HepG2 (cell line): ENCODE results near the gene ATP23. TPM values are rescaled to one million over a fixed set of nuclear protein-coding genes. Genes with fewer than 3 reads are reported as not detected.
A peak's percentile ranks its signal among the peaks of the same experiment; 100 is the strongest.

ENCODE experiments used
- ASH2L ChIP-seq: fragments of 300-600, 200-600 bp; sonication (generic); IDR thresholded peaks from 2 replicates; pipeline ENCODE4 v1.7.0; 2017; ENCODE audit warnings: low read depth, mild to moderate bottlenecking, moderate library complexity, mixed read lengths, low read length; ENCODE audit not compliant: insufficient read length
- CREM ChIP-seq, 2 experiments: sonication (generic) in 1 of 2; formaldehyde crosslinking in 1 of 2; IDR thresholded peaks; 2 replicates each; pipeline versions ENCODE4 v1.4.0 to v1.6.1; 2016 to 2020; ENCODE audit warnings: antibody characterized with exemption in 1 of 2, mild to moderate bottlenecking in 1 of 2, missing genetic modification reagents in 1 of 2
- HOMEZ ChIP-seq: IDR thresholded peaks from 2 replicates; pipeline ENCODE4 v1.6.1; 2016; ENCODE audit warnings: low read depth
- IRF1 ChIP-seq: sonication (generic); formaldehyde crosslinking; IDR thresholded peaks from 2 replicates; pipeline ENCODE4 v1.4.0; 2020; ENCODE audit warnings: low read depth, mild to moderate bottlenecking, missing genetic modification reagents
- IRF2 ChIP-seq: IDR thresholded peaks from 2 replicates; pipeline ENCODE4 v1.6.1; 2018; ENCODE audit warnings: missing genetic modification reagents, missing compliant biosample characterization
- KMT2A ChIP-seq: sonication (generic); formaldehyde crosslinking; IDR thresholded peaks from 2 replicates; pipeline ENCODE4 v1.4.0; 2020; ENCODE audit warnings: missing genetic modification reagents
- KMT2B ChIP-seq: IDR thresholded peaks from 2 replicates; pipeline ENCODE4 v1.6.1; 2016; ENCODE audit warnings: missing genetic modification reagents, missing compliant biosample characterization
- MBNL3 ChIP-seq: fragments of 250-450 bp; sonication (Bioruptor Pico); conservative IDR thresholded peaks from 2 replicates; pipeline ENCODE4 v1.8.0; 2022; ENCODE audit warnings: mild to moderate bottlenecking, inconsistent platforms
- NFYB ChIP-seq: sonication (generic); formaldehyde crosslinking; IDR thresholded peaks from 2 replicates; pipeline ENCODE4 v1.4.0; 2020; ENCODE audit warnings: missing genetic modification reagents
- RXRB ChIP-seq: IDR thresholded peaks from 2 replicates; pipeline ENCODE4 v1.6.1; 2016; ENCODE audit warnings: borderline replicate concordance, missing genetic modification reagents, missing compliant biosample characterization
- SMC3 ChIP-seq: IDR thresholded peaks from 2 replicates; pipeline ENCODE4 v1.6.1; 2011; ENCODE audit warnings: low read length, improper control_type of control experiment
- TOE1 ChIP-seq: sonication (generic); formaldehyde crosslinking; IDR thresholded peaks from 2 replicates; pipeline ENCODE4 v1.4.0; 2020; ENCODE audit warnings: mild to moderate bottlenecking, missing genetic modification reagents
- ZBTB37 ChIP-seq: sonication (generic); formaldehyde crosslinking; IDR thresholded peaks from 2 replicates; pipeline ENCODE4 v1.4.0; 2020; ENCODE audit warnings: mild to moderate bottlenecking, missing genetic modification reagents
- ZGPAT ChIP-seq: IDR thresholded peaks from 2 replicates; pipeline ENCODE4 v1.6.1; 2016; ENCODE audit warnings: mild to moderate bottlenecking
- ZMYM4 ChIP-seq: sonication (generic); formaldehyde crosslinking; IDR thresholded peaks from 2 replicates; pipeline ENCODE4 v1.8.1; 2023; ENCODE audit warnings: mild to moderate bottlenecking, missing genetic modification reagents
- ZNF18 ChIP-seq: sonication (generic); formaldehyde crosslinking; IDR thresholded peaks from 2 replicates; pipeline ENCODE4 v1.8.0; 2022; ENCODE audit warnings: mild to moderate bottlenecking, missing genetic modification reagents; ENCODE audit not compliant: insufficient replicate concordance
- ZNF383 ChIP-seq: sonication (generic); formaldehyde crosslinking; IDR thresholded peaks from 2 replicates; pipeline ENCODE4 v1.4.0; 2020; ENCODE audit warnings: missing genetic modification reagents, mild to moderate bottlenecking, borderline replicate concordance
- ZNF558 ChIP-seq: sonication (generic); formaldehyde crosslinking; IDR thresholded peaks from 2 replicates; pipeline ENCODE4 v1.9.0; 2022; ENCODE audit warnings: mild to moderate bottlenecking, missing genetic modification reagents, borderline replicate concordance
- ZSCAN31 ChIP-seq: sonication (generic); formaldehyde crosslinking; IDR thresholded peaks from 2 replicates; pipeline ENCODE4 v1.5.0; 2020; ENCODE audit warnings: low read depth, mild to moderate bottlenecking, missing genetic modification reagents
- ZUFSP ChIP-seq: sonication (generic); formaldehyde crosslinking; IDR thresholded peaks from 2 replicates; pipeline ENCODE4 v1.9.0; 2021; ENCODE audit warnings: missing genetic modification reagents, mild to moderate bottlenecking, borderline replicate concordance
- polyA plus RNA-seq, 8 experiments: library from polyadenylated mRNA; depleted of rRNA in 3 of 8; stranded (reverse) in 7 of 8; unstranded in 1 of 8; fragments of >200 nt; fragmentation: Illumina TruSeq in 4 of 8; extraction: Trizol in 4 of 8; gene quantifications; 2 replicates each; pipeline versions ENCODE4 v1.2.1 to v1.2.3, GENCODE V29; 2011 to 2016; ENCODE audit warnings: low read depth in 4 of 8, missing spikeins in 1 of 8, mixed read lengths in 1 of 8; ENCODE audit not compliant: insufficient read depth in 1 of 8
- total RNA-seq, 5 experiments: library from RNA; depleted of rRNA; stranded (reverse); fragments of >200 nt; fragmentation: Illumina TruSeq; extraction: Trizol; gene quantifications; 2 replicates each; pipeline ENCODE4 v1.2.3, GENCODE V29; 2016; ENCODE audit warnings: low read depth in 1 of 5

The ATP23 gene
- total and polyA plus RNA-seq, 2 of the 13 experiments (the other 11 are each of a cell fraction or from before 2014, with no cell fraction given), result 12.1 to 14.7 TPM

- peak; percentile 57 for TF ChIP-seq ASH2L
- no peak for TF ChIP-seq ZNF18 (CRISPR knock-in tag)
- TF ChIP-seq IRF1 (CRISPR knock-in tag), result peak; percentile 97
- no peak for TF ChIP-seq ZBTB37 (CRISPR knock-in tag)
- no peak for TF ChIP-seq ZUFSP (CRISPR knock-in tag)
- no peak for TF ChIP-seq MBNL3 (CRISPR knock-in tag)
- TF ChIP-seq TOE1 (CRISPR knock-in tag), result no peak
- TF ChIP-seq ZMYM4 (CRISPR knock-in tag), result peak; percentile 17; the same call in 1 of the 2 replicates
- no peak for TF ChIP-seq ZNF558 (CRISPR knock-in tag)
- 0 out of 2 replicates have a peak, but pooled peaks have one; percentile 12 for TF ChIP-seq CREM (IDR thresholded peaks at IDR 0.05)
- no peak for TF ChIP-seq CREM (CRISPR knock-in tag; IDR thresholded peaks at IDR 0.05)
- 0 out of 2 replicates have a peak, but pooled peaks have one; percentile 16 for TF ChIP-seq RXRB (CRISPR knock-in tag)
- no peak for TF ChIP-seq ZNF383 (CRISPR knock-in tag)
- peak; percentile 100 for TF ChIP-seq IRF2 (CRISPR knock-in tag)
- 0 out of 2 replicates have a peak, but pooled peaks have one; percentile 28 for TF ChIP-seq KMT2A (CRISPR knock-in tag)
- TF ChIP-seq ZGPAT (CRISPR knock-in tag), result no peak
- TF ChIP-seq HOMEZ, result peak; percentile 78; the same call in 1 of the 2 replicates
- TF ChIP-seq SMC3, result no peak
- peak; percentile 46; the same call in 1 of the 2 replicates for TF ChIP-seq KMT2B (CRISPR knock-in tag)
- peak; percentile 66 for TF ChIP-seq NFYB (CRISPR knock-in tag)
- TF ChIP-seq ZSCAN31 (CRISPR knock-in tag), result no peak
Observed at GRCh38 chr12:57965766-57966165, 24.4 kb downstream of the ATP23 start (continued).
